Adrenal gland (tissue), 5 donors: Measurements from ENCODE around the gene AQP3.

ENCODE experiments used
- CTCF ChIP-seq, 6 experiments: fragments of 450-650 bp in 4 of 6; fragments of 200-600 bp in 2 of 6; sonication (generic) in 1 of 6; IDR thresholded peaks; 1 replicate in 5 of 6; 2 replicates in 1 of 6; pipeline versions ENCODE4 v1.5.1 to v1.8.0; 2016 to 2021; ENCODE audit warnings: antibody characterized with exemption in 6 of 6, mild to moderate bottlenecking in 2 of 6, moderate library complexity in 1 of 6
- POLR2A ChIP-seq, 2 donors: fragments of 450-650 bp; IDR thresholded peaks; one replicate each; pipeline ENCODE4 v1.6.1; 2017; ENCODE audit warnings: antibody characterized with exemption in 2 of 2, mild to moderate bottlenecking in 2 of 2, moderate library complexity in 1 of 2
- donor health status: DM: no; HTN: no; CAD: no.

DNA sequence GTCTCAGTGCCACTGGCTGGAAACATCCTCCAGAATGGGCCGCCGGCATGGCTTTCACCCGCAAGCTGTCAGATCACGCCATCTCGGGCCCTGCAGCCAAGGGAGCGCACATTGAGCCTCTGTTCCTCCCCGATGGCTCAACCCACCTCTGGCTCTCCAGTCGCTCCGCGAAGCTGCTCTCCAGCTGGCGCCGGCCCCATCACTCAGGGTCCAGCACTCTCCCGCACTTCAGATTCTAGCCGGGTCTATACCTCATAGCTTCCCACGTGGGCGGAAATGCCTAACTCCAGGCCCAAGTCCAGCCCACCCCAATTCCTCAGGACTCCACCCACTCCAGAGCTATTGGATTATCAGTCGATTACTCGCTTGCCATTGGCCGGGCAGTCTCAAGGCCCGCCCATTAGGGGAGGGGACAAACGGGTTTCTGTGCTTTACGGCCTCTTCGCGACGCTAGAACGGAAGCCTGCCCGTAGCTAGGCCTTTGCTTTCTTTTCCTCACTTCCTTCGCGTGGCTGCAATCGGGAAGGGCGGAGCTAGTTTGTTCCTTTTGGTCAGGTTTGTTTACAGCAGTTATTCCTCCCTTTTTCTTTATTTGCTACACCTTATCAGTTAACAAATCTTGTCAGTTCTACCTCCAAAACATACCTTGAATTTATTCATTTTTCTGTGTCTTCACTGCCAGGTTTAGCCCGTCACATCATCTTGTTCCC lies 26.4 kb upstream of the AQP3 start, which contains the start of gene NOL6:
- TF ChIP-seq POLR2A (IDR thresholded peaks at IDR 0.05) (peak; percentile 49 to 78), CTCF (IDR thresholded peaks at IDR 0.05) (no peak)
